GM21528 (cell line): ENCODE data around the gene JUP.
A peak's percentile ranks its signal among the peaks of the same experiment; 100 is the strongest.

Experiments used
- ATAC-seq: cut with Tn5 transposase; IDR thresholded peaks from one replicate; pipeline ENCODE4 v1.9.1; 2021; ENCODE audit warnings: mild to moderate bottlenecking, moderate library complexity; ENCODE audit not compliant: unreplicated experiment, low FRiP score

The JUP gene

DNA sequence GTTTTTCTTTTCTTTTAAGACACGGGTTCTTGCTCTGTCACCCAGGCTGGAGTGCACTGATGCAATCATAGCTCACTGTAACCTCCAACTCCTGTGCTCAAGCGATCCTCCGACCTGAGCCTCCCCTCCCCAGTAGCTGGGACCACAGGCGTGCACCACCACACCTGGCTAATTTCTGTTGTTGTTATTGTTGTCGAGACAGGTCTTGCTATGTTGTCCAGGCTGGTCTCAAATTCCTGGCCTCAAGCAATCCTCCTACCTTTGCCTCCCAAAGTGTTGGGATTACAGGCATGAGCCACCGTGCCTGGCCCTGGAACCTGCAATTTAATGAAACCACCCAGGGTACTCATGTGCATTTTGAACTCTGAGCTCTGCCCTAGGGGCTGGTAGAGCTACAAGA lies 24.1 kb downstream of the JUP start:
- no peak for ATAC-seq

DNA sequence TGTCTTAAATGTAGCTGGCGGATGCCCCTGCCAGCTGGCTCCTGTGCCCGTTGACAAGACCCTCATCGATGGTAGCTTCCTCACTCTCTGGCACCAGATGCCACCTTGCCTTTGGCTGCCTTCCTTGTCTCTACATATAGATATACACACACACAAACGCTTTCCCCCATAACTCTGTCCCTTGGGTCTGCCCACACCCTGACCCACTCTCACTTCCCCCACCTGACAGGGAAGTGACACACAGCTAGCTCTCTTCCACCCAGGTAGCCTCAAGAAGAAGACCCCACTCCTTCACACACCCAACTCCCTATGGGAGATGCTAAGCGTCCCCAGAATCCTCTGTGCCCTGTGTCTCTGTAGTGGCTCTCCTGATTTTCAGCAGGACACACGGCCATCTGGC lies 25.6 kb downstream of the JUP start:
- no peak for ATAC-seq

DNA sequence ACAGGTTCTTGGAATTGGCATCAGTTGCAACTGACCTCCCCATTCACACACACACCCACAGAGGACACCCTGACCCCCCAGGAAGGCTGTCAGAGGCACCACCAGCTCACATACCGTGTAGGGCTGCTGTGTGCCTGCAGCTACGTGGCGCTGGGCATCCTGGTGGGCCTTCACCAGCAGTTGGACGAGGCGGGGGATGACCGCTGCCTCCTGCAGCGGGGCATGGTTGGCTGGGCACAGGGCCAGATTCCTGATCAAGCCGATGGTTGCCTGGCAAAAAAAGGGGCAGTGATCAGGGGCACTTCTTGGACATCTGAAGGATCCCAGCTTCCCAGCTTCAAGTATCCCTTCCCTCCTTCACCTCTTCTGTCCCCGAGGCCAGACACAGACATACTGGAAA lies 27.9 kb downstream of the JUP start:
- ATAC-seq = no peak

DNA sequence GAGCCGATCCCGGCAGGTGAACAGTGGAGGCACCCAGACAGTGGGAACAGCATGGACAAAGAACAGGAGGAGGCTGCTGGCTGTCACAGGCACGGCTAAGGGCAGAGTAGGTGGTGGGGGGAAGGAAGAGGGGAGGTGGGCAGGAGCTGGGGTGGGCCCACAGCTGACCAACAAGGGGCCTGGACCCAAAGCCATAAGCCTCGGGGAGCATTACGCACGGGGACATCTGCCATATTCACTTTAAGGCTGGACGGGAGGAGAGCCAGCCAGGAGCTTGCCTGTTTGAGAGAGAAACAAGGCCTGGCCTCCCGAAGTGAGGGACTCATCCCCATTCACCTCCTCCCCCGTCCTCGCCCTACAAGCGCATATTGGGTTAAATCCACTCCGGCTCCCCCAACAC lies 32.4 kb downstream of the JUP start:
- no peak for ATAC-seq

DNA sequence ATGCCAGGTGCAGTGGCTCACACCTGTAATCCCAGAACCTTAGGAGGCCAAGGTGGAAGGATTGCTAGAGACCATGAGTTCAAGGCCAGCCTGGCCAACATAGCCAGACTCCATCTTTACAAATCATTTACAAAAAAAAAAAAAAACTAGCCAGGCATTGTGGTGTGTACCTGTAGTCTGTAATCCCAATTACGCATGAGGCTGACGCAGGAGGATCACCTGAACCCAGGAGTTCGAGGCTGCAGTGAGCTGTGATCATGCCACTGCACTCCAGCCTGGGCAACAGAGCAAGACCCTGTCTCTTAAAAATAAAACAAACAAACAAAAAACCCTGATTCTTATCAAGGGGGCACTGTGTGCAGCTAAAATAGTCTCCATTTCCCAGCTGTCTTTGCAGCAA lies 35.2 kb downstream of the JUP start:
- ATAC-seq = no peak

DNA sequence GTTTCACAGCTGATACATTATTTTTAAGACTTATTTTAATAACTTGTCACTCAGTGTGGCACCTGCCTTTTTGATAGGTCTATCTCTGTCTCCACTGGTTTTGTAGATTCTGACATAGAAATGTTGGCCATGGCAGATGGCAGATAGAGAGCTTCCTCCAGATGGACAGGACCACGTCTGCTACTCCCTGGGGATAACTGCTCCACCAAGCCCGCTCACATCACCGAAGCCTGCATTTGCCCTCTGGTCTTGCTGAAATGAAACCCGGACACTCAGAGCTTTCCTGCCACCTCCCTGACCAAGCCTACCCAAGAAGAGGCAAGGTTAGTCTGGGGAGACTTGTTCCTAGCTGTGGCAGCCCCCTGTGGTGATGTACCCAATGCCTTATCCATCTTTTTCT lies 35.6 kb downstream of the JUP start:
- ATAC-seq = no peak

DNA sequence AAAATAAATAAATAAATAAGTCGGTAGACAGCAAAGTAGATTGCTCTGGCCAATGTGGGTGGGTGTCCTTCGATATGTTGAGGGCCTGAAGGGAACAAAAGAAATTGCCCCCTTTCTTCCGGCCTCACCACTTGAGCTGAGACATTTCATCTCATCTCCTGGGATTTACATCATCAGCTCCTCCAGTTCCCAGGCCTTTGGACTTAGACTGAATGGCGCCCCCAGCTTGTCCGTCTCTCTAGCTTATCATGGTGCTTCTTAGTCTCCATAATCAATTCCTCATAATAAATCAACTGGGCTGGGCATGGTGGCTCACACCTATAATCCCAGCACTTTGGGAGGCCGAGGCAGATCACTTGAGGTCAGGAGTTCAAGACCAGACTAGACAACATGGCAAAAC lies 38.2 kb downstream of the JUP start:
- no peak for ATAC-seq

DNA sequence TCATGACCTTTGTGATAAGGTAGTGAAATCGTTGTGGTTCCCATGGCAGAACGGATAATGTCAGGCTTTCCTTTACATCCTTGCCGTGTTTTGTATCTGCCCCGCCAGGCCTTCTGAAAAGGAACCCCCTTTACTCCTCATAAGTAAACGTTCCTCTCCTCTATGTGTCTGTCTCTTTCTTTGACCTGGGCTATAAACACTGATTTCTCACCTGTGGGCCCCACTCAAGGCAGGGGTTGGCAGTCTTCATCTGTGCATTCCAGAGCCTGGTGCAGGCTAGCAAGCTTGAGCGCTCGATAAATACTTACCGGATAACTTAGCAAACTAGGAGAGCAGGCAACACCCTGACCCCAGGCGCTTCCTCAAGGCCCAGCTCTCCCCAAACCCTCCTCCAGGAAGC lies 44.8 kb downstream of the JUP start:
- no peak for ATAC-seq

DNA sequence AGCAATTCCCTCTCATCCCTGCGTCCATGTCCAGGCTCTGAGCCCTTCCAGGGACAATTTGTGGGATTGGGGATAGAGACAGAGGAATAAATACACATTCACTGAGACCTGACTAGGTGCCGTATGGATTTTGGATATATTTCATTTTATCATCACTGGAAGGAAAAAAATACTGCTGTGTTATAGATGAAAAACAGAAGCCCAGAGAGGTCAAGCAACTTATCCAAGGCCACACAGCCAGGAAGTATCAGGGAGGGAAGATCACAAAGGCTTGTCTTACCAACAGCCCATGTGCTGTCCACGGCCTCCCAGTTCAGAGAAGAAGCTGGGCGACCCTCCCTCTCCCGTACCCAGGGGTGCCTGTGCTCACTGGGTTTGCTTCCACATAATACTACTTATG lies 46.0 kb downstream of the JUP start:
- no peak for ATAC-seq

DNA sequence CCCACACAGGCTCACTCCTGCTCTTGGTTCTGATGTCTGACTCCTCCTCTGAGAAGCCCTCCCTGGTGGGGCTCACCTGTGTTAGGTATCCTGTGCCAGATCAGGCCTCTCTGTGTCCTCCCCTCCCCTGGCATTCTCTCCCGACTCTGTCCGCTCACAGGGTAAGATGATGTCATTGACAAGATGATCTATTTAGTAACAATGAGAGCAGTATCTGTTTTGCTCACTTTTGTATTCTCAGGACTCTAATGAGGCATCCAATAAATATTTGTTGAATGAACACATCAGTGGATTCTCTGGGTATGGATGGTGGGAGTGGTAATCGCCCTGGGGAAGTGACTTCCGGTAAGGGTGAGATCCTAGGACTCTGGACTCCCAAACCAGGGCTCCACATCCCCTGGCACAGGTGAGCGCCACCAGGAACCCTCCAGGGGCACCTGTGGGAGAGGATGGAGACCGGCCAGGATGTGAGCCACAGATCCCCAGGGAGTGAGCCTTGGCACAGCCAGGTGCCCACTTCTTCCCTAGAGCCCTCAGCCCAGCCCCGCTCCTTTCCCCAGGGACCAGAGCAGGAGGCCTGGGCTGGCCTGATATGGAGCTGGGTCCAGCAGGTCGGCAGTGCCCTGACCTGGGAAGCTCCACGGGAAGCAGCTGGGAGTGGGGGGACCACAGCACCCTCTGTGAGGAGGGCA lies 46.7 kb downstream of the JUP start:
- ATAC-seq = no peak

DNA sequence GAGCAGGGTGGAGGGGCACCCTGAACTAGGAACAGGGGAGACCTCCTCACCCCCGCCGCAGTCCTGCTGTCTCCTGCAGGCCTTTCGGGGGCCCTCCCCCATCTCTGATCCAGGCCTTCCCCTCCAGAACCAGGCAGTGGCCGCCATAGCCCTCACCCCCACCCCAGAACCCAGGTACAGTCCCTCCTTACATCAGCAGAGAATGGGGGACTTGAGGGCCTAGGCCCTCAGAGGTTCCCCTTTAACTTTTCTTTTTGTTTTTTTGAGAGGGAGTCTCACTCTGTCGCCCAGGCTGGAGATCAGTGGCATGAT lies 47.8 kb downstream of the JUP start:
- no peak for ATAC-seq

DNA sequence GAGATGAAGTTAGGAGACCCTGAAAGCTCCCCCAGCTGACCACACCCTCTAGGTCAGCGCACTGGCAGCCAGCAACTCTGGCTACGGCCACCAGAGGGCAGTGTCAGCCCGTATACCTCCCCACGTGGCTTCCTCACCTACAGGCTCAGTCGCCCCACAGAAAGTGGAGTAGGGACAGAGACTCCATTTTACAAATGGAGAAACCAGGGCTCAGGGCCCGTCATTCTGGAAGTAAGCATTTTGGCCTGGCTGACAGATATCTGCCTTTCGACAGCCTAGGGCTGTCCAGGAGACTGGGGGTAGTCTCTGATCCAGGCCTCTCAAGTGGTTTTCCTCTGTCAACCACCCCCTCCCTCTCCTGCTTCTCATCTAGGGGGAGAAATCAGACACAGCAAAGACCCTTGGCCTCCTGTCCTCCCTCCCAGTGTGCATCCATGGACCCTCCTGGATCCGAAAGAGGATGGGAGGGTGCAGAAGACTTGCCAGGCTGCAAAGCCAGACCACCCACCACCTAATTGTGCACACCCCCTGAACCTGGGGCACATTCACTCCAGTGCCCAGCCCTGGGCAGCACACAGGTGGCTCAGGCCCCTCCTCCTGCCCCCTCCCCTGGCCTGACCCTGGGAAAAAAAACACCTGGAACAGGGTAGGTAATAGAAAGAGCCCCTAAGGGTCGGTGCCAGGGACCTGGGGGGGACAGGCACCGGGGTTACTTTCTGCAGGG lies 48.3 kb downstream of the JUP start:
- peak; percentile 73 for ATAC-seq

DNA sequence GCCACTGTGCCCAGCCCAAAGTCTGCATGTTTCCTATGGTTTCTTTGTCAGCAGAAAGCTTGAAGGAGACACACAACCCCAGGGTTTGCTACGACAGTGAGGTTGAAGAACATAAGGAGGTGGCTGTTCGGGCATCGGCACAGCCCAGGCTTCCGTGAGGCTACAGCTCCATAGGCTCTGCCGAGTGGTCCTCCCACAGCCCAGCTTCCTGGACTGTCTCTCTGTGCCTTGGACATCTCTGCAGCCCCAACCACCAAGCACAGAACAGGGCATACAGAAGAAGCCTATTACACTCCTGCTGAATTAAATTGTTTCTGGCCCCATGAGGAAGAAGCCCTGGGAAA lies 48.9 kb downstream of the JUP start:
- no peak for ATAC-seq

DNA sequence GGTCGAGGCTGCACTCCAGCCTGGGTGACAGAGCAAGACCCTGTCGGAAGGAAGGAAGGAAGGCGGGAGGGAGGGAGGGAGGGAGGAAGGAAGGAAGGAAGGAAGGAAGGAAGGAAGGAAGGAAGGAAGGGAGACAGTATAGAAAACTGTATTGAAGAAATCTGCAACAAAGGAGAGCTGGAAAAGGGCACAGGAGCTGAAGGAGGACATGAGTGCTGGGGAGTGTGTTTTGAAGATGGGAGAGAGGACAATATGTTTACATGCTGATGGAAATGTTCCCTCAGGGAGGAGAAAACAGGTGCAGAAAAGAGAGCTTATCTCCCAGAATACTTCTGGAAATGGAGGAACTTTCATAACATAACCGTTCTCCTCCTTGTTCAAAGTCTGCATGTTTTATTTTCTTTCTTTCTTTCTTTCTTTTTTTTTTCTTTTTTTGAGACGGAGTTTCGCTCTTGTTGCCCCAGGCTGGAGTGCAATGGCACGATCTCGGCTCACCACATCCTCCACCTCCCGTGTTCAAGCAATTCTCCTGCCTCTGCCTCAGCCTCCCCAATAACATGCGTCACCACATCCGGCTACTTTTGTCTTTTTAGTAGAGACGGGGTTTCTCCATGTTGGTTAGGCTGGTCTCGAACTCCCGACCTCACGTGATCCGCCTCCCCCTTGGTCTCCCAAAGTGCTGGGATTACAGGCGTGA lies 49.4 kb downstream of the JUP start:
- ATAC-seq = no peak

DNA sequence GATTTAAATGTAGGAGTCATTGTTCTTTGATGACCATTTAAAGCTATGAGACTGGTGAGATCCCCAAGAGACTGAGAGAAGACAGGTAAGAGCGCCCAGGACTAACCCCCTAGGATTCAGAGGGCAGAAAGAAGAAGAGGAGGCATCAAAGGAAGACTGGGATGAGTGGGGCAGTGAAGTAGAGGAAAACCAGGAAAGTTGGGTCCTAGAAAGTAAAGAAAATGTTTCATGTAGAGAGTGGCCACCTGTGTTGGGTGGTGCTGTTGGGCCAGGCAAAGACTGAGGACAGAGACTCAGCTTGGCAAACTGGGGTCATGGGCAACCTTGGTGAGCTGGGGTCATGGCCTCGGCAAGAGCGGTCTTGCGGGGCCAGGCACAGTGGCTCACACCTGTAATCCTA lies 50.8 kb downstream of the JUP start:
- no peak for ATAC-seq

DNA sequence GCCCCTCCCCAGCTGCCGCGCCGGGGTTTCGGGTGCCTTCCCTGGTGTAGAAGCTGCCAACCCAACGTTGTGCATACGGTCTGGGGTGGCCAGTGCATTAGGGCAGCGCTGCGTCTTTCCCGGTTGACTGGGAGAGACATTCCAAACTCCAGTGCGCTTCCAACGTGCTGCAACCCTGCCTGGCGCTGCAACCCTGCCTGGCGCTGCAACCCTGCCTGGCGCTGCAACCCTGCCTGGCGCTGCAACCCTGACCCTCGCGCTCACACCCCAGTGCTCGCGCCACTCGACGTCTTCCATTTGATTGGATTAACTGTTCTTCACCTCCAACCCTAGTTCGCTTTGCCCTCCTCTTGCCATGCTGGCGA lies 51.6 kb downstream of the JUP start:
- ATAC-seq = no peak

DNA sequence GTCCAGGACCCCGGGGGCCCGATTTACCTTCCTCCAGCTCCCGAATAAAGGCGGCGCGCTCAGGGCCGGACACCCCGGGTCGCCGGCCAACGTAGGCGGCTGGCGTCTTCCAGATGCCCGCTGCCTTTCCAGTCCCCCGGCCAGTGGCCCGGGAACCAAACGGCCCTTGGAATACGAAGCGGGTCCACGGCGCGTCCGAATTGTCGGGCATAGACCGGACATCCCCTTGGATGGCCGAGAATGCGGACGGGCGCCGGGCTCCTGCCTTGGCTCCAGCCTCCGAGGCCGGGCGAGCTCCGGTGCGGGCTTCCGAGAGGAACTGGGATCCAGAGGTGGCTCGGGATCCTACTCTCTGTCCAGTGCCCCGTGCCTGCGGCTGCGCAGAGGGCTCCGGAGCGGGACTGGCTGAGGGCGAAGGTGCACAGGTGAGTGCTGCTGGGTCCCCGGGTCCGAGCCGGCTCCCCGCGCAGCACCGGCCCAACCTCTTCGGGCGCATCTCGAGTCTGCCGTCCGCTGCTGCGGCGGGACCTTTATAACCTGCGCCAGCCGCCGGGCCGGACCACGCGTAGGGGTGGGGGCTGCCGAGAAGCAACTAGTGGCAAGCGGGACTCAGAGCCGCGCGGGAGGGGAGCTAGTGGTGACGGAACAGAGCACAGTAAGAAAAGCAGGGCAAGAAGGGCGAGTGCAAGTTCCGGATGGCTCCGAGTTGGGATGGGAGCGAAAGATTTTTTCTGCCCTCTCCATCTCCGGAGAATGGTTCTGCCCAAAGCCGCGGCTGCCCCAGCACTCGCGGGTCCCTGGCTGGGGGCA lies 52.2 kb downstream of the JUP start, which contains the start of gene HAP1:
TSS of gene HAP1 (minus strand) at position 505 of the 810 bp plus-strand sequence. CDS start at position 496, 9 bp downstream.
- no peak for ATAC-seq

DNA sequence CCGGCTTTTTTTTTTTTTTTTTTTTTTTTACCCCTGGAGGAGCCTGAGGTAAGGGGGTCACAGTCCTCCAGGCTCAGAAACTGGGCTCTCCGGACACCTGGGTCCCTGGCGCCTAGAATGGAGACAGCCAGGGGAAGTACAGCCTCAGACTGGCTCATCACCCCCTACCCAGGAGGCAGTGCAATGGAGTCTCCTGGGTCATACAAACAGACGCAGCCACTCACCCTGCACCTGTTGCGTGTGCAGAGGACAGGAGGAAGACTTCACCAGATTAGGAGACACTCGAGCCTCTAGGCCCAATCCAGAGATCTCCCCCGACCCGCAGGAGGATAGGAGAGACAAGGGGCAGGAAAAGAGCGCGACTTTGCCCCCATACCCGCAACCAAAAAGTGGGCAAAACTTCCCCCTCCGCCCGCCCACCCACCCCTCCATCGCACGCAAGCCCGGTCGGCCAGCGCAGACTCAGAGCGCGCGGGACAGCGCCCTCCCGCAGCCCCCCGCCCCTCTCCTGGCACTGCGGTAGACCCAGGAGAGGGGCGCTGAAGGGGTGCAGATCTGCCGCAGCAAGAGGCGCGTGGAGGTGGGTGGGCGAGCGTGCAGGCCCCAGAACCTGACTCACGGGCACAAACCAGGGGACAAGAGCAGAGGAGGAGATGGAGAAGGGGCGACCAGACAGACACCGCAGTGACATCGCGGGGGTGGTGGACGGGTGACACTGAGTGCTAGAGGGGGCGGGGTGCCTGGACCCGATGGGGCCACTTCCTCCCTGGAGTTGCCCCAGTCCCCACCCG lies 53.0 kb downstream of the JUP start:
- no peak for ATAC-seq

DNA sequence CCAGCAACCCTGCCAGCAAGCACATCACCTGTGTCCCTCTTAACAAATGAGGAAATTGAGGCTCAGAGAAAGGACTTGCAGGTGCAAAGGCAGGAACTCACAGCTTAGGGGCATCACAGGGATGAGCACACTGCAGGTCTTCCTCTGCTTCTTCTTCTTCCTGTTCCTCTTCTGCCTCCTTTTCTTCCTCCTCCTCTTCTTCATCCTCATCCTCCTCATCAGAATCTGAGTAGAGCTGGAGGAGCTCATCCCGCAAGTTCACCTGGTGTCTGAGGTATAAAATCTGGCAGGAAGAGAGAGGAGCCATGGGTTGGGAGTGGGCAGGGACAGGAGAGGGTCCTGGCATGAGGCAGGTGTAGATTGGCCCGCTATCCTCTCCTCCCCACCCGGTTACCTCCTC lies 54.7 kb downstream of the JUP start:
- no peak for ATAC-seq

DNA sequence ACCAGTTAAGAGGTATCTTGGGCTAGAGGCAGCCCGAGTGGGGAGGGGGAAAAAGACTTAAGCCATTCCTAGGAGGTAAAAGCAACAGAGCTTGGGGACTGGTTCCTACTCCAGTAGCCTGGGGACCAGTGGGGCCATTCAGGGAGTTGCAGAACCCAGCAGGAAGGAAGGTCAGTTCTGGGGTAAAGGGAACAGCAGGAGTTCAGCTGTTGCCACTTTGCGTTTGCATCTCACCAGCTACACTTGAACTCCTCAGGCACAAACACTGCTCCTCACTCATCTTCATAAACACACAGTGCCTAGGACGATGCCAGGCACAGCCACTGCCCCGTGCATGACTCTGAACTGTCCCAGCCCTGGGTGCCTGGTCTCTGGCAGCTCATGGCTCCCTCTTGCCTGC lies 56.0 kb downstream of the JUP start:
- no peak for ATAC-seq

DNA sequence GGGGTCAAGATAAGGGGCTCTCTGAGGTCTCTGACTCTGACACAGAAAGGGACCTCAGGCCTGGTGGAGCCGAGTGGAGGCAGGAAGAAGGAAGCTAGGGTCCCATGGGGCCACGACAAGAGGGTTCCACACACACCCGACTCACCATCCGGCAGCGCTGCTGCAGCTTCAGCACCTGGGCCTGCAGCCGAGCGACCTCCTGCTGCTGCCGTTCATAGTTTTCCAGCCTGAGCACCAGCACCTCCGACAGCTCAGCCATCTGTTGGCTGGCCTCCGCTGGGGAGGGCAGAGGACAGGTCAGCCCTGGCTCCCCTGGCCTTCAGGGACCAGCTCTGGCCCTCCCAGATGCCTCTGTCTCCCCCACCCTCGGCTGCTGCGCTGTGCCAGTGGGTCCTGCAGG lies 58.5 kb downstream of the JUP start:
- ATAC-seq = no peak
